ENCODE measurements around the gene UCN2. TPM values are rescaled to one million over a fixed set of nuclear protein-coding genes. Genes with fewer than 3 reads are reported as not detected.

UCN2 gene
- total and polyA plus RNA-seq, 2 of the 4 experiments (the other 2 are of a cell fraction): 0.54 to 2.7 TPM

DNA sequence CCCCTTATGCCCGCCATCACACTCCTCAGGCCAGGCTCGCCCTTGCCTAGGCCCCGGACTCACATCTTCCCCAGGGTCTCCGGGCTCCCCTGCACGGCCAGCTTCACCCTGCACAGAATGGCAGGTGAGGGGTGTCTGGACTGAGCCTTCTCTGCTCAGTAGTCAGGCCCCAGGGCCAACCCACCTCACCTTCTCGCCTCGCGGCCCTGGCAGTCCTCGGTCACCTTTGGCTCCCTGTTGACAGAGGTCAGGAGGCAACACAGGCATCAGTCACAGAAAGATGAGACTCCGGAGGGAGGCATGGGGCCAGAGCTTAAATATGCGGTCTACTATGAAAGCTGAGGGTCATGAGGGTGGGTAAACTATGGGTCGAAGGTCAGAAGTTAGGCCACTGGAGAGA, 8.4 kb upstream of the UCN2 start:
- TF ChIP-seq FOS (IDR thresholded peaks at IDR 0.05; ENCODE audit: low read depth, low read length) (no peak), RAD21 (IDR thresholded peaks at IDR 0.05; ENCODE audit: low read length) (no peak), MAZ (IDR thresholded peaks at IDR 0.05; ENCODE audit: borderline replicate concordance, low read depth, low read length) (no peak), POLR2A (IDR thresholded peaks at IDR 0.05; ENCODE audit: low read depth, low read length) (no peak), MXI1 (IDR thresholded peaks at IDR 0.05; ENCODE audit: borderline replicate concordance, low read depth, low read length) (no peak), NFE2L2 (IDR thresholded peaks at IDR 0.05; ENCODE audit: low read depth, low read length) (no peak), SMC3 (IDR thresholded peaks at IDR 0.05; ENCODE audit: low read depth, low read length) (no peak), RCOR1 (IDR thresholded peaks at IDR 0.05; ENCODE audit: insufficient replicate concordance, low read length) (no peak), CEBPB (IDR thresholded peaks at IDR 0.05; ENCODE audit: low read depth, low read length) (no peak), MAFK (IDR thresholded peaks at IDR 0.05; ENCODE audit: low read depth, low read length) (no peak)
- TF ChIP-seq, protein P1, sequence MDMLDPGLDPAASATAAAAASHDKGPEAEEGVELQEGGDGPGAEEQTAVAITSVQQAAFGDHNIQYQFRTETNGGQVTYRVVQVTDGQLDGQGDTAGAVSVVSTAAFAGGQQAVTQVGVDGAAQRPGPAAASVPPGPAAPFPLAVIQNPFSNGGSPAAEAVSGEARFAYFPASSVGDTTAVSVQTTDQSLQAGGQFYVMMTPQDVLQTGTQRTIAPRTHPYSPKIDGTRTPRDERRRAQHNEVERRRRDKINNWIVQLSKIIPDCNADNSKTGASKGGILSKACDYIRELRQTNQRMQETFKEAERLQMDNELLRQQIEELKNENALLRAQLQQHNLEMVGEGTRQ (IDR thresholded peaks at IDR 0.05; ENCODE audit: low read depth, low read length): no peak
- Histone ChIP-seq H2AK9ac (replicated peaks; ENCODE audit: low read depth, low read length, poor library complexity) (peak overlapping the region; percentile 50), H3K18ac (ENCODE audit: low read depth, low read length) (no peak overlapping the region), H2BK15ac (ENCODE audit: low read depth, low read length) (no peak overlapping the region; the same call in 2 of the 3 replicates), H3K56ac (ENCODE audit: extremely low read depth, insufficient read depth, low read length) (no peak overlapping the region), H2BK5ac (ENCODE audit: low read depth, low read length, poor library complexity, severe bottlenecking) (no peak overlapping the region), H3K9ac (ENCODE audit: low read depth, low read length) (no peak overlapping the region), H2AFZ (replicated peaks; ENCODE audit: low read length, poor library complexity) (no peak overlapping the region), H3K4me2 (ENCODE audit: low read depth, low read length) (no peak overlapping the region), H3K36me3 (ENCODE audit: control insufficient read depth, insufficient read depth, low read length) (peaks cover 75% of the 10 kb centered on the region), H3K4me3 (ENCODE audit: insufficient read depth, low read depth, low read length) (no peak overlapping the region), H2AK5ac (ENCODE audit: low read depth, low read length) (no peak overlapping the region), H3K23ac (ENCODE audit: low read depth, low read length) (no peak overlapping the region), H4K20me1 (ENCODE audit: insufficient read depth, low read length) (peaks cover 6% of the 10 kb centered on the region; the same call in 1 of the 2 replicates), H4K5ac (ENCODE audit: low read depth, low read length) (no peak overlapping the region), H2BK20ac (ENCODE audit: low read depth, low read length) (no peak overlapping the region), H3K79me1 (ENCODE audit: low read depth in 1 of 2, low read length in 2 of 2) (peaks cover 4 to 12% of the 10 kb centered on the region in 2 experiments; a peak in 2 of 4 replicates), H3K27me3 (ENCODE audit: control insufficient read depth, insufficient read depth, low read length) (no peaks in the 10 kb centered on the region), H3K27ac (ENCODE audit: insufficient read depth, low read length) (no peak overlapping the region), H3K4me1 (ENCODE audit: control insufficient read depth, insufficient read depth, low read length) (no peaks in the 10 kb centered on the region), H4K8ac (ENCODE audit: low read depth in 2 of 2, low read length in 2 of 2) (no peak overlapping the region), H3K14ac (replicated peaks; ENCODE audit: low read depth, low read length) (no peak overlapping the region), H3K4ac (ENCODE audit: low read depth, low read length) (no peak overlapping the region), H3K9me1 (ENCODE audit: insufficient read depth, low read length) (peaks cover 10% of the 10 kb centered on the region; the same call in 1 of the 2 replicates), H2BK120ac (ENCODE audit: low read depth, low read length) (no peak overlapping the region), H3K9me3 (ENCODE audit: control insufficient read depth, insufficient read depth, low read length) (no peaks in the 10 kb centered on the region), H4K91ac (ENCODE audit: insufficient read depth, low read depth, low read length) (no peak overlapping the region)
- dilution Hi-C loops (cut with HindIII; ENCODE audit: low sequenced_read_pairs, unreplicated experiment): no loop called here
- CTCF ChIA-PET: no interaction called here
- in situ Hi-C loops (cut with MboI; ENCODE audit: low sequenced_read_pairs): no loop called here
- no peak for ATAC-seq (ENCODE audit: low read depth)
- whole genome bisulfite sequencing, 2 experiments (ENCODE audit: extremely low coverage in 2 of 2, insufficient read length in 1 of 2): 100% methylated on average over 1 of the region's 12 CpGs; no CpG with 5 or more reads in 1 of the 2 experiments
- POLR2A ChIA-PET (ENCODE audit: unreplicated experiment): no interaction called here
- no TSS peak for BruUV-seq (replicated peaks)
- DNase-seq: no peak
- intact Hi-C loops (cut with micrococcal nuclease): no loop called here
